ENCODE data around the gene CACNA2D2.

GRCh38 chr3:50317300-50317699 is 186.1 kb downstream of the CACNA2D2 start:
- TF ChIP-seq CTCF (conservative IDR thresholded peaks at IDR 0.05; ENCODE audit: low read length) = no peak
- TF ChIP-seq EZH2phosphoT487 (IDR thresholded peaks at IDR 0.05; ENCODE audit: borderline replicate concordance) = no peak
